Testis (tissue), 2 donors: ENCODE measurements around the gene LDAH.

Experiments used
- POLR2A ChIP-seq: fragments of 450-650 bp; IDR thresholded peaks from one replicate; pipeline ENCODE4 v1.6.1; 2017; ENCODE audit warnings: antibody characterized with exemption, mild to moderate bottlenecking, moderate library complexity
- TF ChIP-seq, protein P1 (sequence below), 3 experiments: fragments of 450-650 bp in 2 of 3; fragments of 200-600 bp in 1 of 3; sonication (generic) in 1 of 3; IDR thresholded peaks; one replicate each; pipeline ENCODE4 v1.5.1; 2016 to 2019; ENCODE audit warnings: antibody characterized with exemption in 3 of 3, mild to moderate bottlenecking in 2 of 3, moderate library complexity in 1 of 3

DNA sequence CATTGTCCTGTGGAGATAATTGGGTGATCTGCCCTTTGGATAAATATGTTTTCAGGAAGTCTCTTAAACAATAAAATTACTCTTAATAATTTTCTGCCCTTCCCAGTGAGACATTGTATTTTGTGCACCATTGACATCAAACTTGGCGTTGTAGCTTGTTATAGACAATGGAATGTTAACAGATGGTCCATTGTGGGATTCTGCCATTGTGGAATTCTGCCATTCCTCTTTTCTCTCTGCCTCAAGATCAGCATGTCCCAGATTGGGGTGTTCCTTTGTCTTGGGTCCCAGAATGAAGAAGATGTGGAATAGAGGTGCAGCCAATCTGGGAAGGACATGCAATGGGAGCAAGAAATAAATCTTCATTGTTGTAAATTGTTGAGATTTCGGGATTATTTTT lies 15.1 kb upstream of the LDAH start:
- TF ChIP-seq, protein P1, sequence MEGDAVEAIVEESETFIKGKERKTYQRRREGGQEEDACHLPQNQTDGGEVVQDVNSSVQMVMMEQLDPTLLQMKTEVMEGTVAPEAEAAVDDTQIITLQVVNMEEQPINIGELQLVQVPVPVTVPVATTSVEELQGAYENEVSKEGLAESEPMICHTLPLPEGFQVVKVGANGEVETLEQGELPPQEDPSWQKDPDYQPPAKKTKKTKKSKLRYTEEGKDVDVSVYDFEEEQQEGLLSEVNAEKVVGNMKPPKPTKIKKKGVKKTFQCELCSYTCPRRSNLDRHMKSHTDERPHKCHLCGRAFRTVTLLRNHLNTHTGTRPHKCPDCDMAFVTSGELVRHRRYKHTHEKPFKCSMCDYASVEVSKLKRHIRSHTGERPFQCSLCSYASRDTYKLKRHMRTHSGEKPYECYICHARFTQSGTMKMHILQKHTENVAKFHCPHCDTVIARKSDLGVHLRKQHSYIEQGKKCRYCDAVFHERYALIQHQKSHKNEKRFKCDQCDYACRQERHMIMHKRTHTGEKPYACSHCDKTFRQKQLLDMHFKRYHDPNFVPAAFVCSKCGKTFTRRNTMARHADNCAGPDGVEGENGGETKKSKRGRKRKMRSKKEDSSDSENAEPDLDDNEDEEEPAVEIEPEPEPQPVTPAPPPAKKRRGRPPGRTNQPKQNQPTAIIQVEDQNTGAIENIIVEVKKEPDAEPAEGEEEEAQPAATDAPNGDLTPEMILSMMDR (IDR thresholded peaks at IDR 0.05) = no peak
- TF ChIP-seq POLR2A = no peak
